Testis (tissue), 3 donors: ENCODE results near the gene CELA2A. TPM values are rescaled to one million over a fixed set of nuclear protein-coding genes. Genes with fewer than 3 reads are reported as not detected.

ENCODE experiments used
- DNase-seq: peaks from one replicate; pipeline ENCODE4 v3.0.0-alpha.2; 2019
- H3K27ac ChIP-seq, 2 donors: fragments of 200-600 bp; sonication (generic); one replicate each; pipeline ENCODE4 v1.5.1; 2019
- H3K27me3 ChIP-seq: fragments of 200-600 bp; sonication (generic); one replicate; pipeline ENCODE4 v1.5.1; 2019
- H3K36me3 ChIP-seq: fragments of 200-600 bp; sonication (generic); one replicate; pipeline ENCODE4 v1.5.1; 2017; ENCODE audit warnings: low read depth; ENCODE audit errors: missing control alignments
- H3K4me1 ChIP-seq: fragments of 200-600 bp; sonication (generic); one replicate; pipeline ENCODE4 v1.5.1; 2019
- H3K4me3 ChIP-seq, 2 donors: fragments of 200-600 bp; sonication (generic); one replicate each; pipeline ENCODE4 v1.5.1; 2017 to 2019
- H3K9me3 ChIP-seq: fragments of 200-600 bp; sonication (generic); one replicate; pipeline ENCODE4 v1.5.1; 2017
- POLR2A ChIP-seq: fragments of 450-650 bp; IDR thresholded peaks from one replicate; pipeline ENCODE4 v1.6.1; 2017; ENCODE audit warnings: antibody characterized with exemption, mild to moderate bottlenecking, moderate library complexity
- WGBS, 2 donors: methylation state at CpG; one replicate each; pipeline ENCODE4 v1.1.5; 2018; 5-methylcytosine and 5-hydroxymethylcytosine counted together
- intact Hi-C: fragments of 100-400 bp; cut with DNase I; formaldehyde crosslinking; loops from one replicate; pipeline ENCODE4 v1.15.1; 2023; ENCODE audit warnings: low total_unique reads
- polyA plus RNA-seq: library from polyadenylated mRNA; stranded (reverse); fragments of 350-450 nt; fragmentation: Illumina TruSeq; extraction: RNeasy Lipid Tissue Mini Kit (QIAGEN cat#74804); gene quantifications from one replicate; pipeline ENCODE4 v1.2.3, GENCODE V29; 2014; ENCODE audit warnings: low read depth, low replicate concordance; ENCODE audit not compliant: insufficient read depth
- total RNA-seq, 2 donors: library from RNA; depleted of rRNA; stranded (reverse); fragments of >200 nt; gene quantifications; one replicate each; pipeline ENCODE4 v1.2.3, GENCODE V29; 2016
- TF ChIP-seq, protein P1 (sequence below), 3 experiments: fragments of 450-650 bp in 2 of 3; fragments of 200-600 bp in 1 of 3; sonication (generic) in 1 of 3; IDR thresholded peaks; one replicate each; pipeline ENCODE4 v1.5.1; 2016 to 2019; ENCODE audit warnings: antibody characterized with exemption in 3 of 3, mild to moderate bottlenecking in 2 of 3, moderate library complexity in 1 of 3

The CELA2A gene
- total and polyA plus RNA-seq, 3 donors from 2014 or later: 2.4 to 4.8 (median 3.7) TPM

DNA sequence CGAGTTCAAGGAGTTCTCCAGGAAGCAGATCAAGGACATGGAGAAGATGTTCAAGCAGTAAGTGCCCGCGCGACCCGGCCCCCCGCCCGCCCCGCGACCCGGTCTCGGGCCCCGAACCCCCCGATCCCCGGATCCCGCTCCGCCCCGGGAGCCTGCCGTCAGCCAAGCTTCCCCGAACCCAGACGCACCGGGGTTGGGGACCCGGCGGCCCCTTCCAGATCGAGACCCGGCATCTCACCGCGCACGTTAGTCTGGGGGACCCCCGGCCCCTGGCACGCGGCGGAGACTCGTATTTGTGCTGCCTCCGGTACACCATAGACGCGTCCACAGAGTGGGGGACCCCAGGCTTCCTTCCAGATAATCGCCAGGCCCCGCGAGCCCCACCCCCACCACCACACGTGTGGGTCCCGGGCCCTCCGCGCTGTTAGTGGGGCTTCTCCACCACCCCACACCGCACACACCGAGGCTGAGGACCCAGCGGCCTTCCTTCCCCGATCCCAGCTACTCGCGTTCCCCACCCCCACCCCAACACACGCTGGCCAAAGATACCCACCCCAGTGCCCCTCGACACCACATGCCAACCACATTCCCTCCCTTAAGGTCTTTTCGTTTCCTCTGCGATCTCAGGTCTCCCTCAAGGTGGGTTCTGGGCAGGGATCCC, 46.2 kb upstream of the CELA2A start:
- TF ChIP-seq, protein P1, sequence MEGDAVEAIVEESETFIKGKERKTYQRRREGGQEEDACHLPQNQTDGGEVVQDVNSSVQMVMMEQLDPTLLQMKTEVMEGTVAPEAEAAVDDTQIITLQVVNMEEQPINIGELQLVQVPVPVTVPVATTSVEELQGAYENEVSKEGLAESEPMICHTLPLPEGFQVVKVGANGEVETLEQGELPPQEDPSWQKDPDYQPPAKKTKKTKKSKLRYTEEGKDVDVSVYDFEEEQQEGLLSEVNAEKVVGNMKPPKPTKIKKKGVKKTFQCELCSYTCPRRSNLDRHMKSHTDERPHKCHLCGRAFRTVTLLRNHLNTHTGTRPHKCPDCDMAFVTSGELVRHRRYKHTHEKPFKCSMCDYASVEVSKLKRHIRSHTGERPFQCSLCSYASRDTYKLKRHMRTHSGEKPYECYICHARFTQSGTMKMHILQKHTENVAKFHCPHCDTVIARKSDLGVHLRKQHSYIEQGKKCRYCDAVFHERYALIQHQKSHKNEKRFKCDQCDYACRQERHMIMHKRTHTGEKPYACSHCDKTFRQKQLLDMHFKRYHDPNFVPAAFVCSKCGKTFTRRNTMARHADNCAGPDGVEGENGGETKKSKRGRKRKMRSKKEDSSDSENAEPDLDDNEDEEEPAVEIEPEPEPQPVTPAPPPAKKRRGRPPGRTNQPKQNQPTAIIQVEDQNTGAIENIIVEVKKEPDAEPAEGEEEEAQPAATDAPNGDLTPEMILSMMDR (IDR thresholded peaks at IDR 0.05): no peak
- no peak for TF ChIP-seq POLR2A
- 5 to 11% methylated on average over 14 to 16 of the region's 53 CpGs for WGBS, 2 donors
- H3K4me3 ChIP-seq: peak overlapping the region; percentile 83 to 93
- H3K4me1 ChIP-seq: peaks cover 25% of the 10 kb centered on the region
- peak overlapping the region; percentile 73 to 74 for H3K27ac ChIP-seq
- intact Hi-C loops: no loop called here
- H3K9me3 ChIP-seq: no peaks in the 10 kb centered on the region
- H3K27me3 ChIP-seq: no peaks in the 10 kb centered on the region
- no peak for DNase-seq
- H3K36me3 ChIP-seq: no peaks in the 10 kb centered on the region

DNA sequence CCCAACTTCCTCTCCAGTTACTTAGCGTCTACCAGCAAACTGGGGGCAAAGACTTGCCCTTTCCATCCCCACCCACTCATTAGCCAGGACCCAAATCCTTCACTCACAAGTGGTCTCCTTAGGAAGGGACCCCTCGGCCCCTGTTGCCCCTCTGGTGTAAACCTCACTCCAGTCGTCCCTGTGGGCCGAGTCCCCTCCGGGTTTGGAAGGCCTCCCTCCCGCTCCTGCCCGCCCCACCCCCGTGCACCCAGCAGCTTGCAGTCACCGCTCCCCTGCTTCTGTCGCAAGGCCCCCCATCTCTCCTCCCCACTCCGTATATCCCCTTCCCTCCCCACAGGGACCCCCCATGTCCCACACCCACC, 45.7 kb upstream of the CELA2A start:
- WGBS, 2 donors: 32 to 48% methylated on average over 10 to 11 of the region's 11 CpGs
- intact Hi-C loops: no loop called here
- Histone ChIP-seq H3K27ac (peak overlapping the region; percentile 73 to 74), H3K9me3 (no peaks in the 10 kb centered on the region), H3K36me3 (no peaks in the 10 kb centered on the region), H3K4me1 (peaks cover 30% of the 10 kb centered on the region), H3K27me3 (no peaks in the 10 kb centered on the region), H3K4me3 (peak overlapping the region; percentile 83 to 93)
- TF ChIP-seq, protein P1 (IDR thresholded peaks at IDR 0.05): no peak
- TF ChIP-seq POLR2A: no peak
- DNase-seq: no peak

DNA sequence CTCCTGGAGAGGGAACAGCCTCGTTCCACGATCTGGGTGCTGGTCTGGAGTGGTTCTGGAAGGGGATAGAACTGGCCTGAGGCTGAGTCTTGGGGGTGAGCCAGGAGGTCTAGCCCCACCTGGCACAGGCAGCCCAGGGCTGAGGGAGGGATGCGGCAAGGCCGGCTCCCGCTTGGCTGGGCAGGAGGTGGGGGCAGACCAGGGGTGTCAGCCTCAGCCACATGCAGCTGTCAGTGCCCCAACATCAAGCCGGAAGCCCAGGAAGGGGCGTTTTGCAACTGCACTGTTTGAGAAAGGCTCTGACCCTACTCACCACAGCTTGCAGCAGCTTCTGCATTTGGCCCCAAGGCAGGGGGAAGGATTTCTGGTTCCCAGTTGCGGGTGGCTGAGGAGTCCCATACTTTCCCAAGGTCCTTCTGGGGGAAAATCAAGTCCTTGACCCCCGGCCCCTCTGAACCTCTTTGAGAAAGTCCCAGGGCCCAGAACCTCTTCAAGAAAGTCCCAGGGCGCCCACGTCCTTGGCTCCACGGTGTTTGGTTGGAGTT, 44.9 kb upstream of the CELA2A start:
- intact Hi-C loops: no loop called here
- 33 to 51% methylated on average over 7 to 12 of the region's 12 CpGs for WGBS, 2 donors
- TF ChIP-seq, protein P1 (IDR thresholded peaks at IDR 0.05): no peak
- no peak for TF ChIP-seq POLR2A
- peak overlapping the region; percentile 73 to 74 for H3K27ac ChIP-seq
- H3K27me3 ChIP-seq: no peaks in the 10 kb centered on the region
- peak; percentile 56 for DNase-seq
- no peaks in the 10 kb centered on the region for H3K36me3 ChIP-seq
- H3K4me3 ChIP-seq: peak overlapping the region; percentile 31 to 93
- peaks cover 38% of the 10 kb centered on the region for H3K4me1 ChIP-seq
- H3K9me3 ChIP-seq: no peaks in the 10 kb centered on the region

DNA sequence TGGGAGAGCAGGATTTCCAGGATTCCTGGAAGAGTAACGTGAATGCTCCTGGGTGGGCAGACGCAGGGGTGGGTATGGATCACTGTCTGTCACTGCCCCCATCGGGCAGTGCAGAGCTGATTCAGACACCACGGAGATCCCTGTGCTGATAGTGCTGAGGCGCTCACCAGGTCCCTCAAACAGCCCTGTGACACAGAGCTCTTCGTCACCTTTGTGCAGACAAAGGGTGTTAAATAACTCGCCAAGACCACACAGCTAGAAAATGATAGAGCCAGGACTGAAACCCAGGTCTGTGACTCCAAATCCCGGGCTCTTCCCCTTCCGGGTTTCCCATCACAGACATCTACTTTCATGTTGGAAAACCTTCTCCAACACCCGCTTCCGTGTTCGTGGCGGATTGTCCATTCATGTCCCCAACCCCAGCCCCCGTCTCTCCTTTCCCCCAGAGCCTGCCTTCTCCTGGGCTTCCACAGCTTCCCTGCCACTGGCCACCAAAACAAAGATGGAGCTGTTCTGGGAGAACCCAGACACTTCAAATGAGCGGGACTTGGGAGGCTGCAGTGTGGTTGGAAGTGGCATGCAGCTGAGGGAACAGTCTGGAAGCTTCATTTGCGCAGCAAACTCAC, 44.2 kb upstream of the CELA2A start:
- peaks cover 44% of the 10 kb centered on the region for H3K4me1 ChIP-seq
- 53 to 76% methylated on average over 11 to 16 of the region's 16 CpGs for whole genome bisulfite sequencing, 2 donors
- TF ChIP-seq, protein P1 (IDR thresholded peaks at IDR 0.05): no peak
- TF ChIP-seq POLR2A: no peak
- no peaks in the 10 kb centered on the region for H3K9me3 ChIP-seq
- peak overlapping the region in 1 of 2 donors; percentile 93 for H3K4me3 ChIP-seq
- H3K27me3 ChIP-seq: no peaks in the 10 kb centered on the region
- no peaks in the 10 kb centered on the region for H3K36me3 ChIP-seq
- no peak for DNase-seq
- intact Hi-C loops: no loop called here
- peak overlapping the region; percentile 73 to 74 for H3K27ac ChIP-seq
